HCT116 (cell line): Measurements from ENCODE around the gene FAIM2.

ENCODE experiments used
- EZH2 ChIP-seq: fragments of 200-600 bp; sonication (generic); IDR thresholded peaks from 2 replicates; pipeline ENCODE4 v1.6.1; 2017; ENCODE audit warnings: antibody characterized with exemption, mixed run types
- EZH2phosphoT487 ChIP-seq: fragments of 200-600 bp; IDR thresholded peaks from 2 replicates; pipeline ENCODE4 v1.6.1; 2018; ENCODE audit warnings: antibody characterized with exemption, borderline replicate concordance
- MAX ChIP-seq: IDR thresholded peaks from 2 replicates; pipeline ENCODE4 v1.6.1; 2012
- SIN3A ChIP-seq: IDR thresholded peaks from 2 replicates; pipeline ENCODE4 v1.6.1; 2012; ENCODE audit warnings: low read depth
- YY1 ChIP-seq: IDR thresholded peaks from 2 replicates; pipeline ENCODE4 v1.6.1; 2011; ENCODE audit warnings: low read length, low read depth, moderate library complexity, mild to moderate bottlenecking; ENCODE audit not compliant: insufficient replicate concordance; ENCODE audit errors: extremely low read depth
- TF ChIP-seq, protein P1 (sequence below), 3 experiments: fragments of 200-600 bp in 1 of 3; sonication (generic) in 1 of 3; IDR thresholded peaks in 2 of 3; conservative IDR thresholded peaks in 1 of 3; 2 replicates each; pipeline ENCODE4 v1.5.1; 2012 to 2017; ENCODE audit warnings: low read depth in 2 of 3, low read length in 2 of 3, antibody characterized with exemption in 1 of 3, borderline replicate concordance in 1 of 3, control low read depth in 1 of 3, mild to moderate bottlenecking in 1 of 3, mixed read lengths in 1 of 3, mixed run types in 1 of 3, moderate library complexity in 1 of 3; ENCODE audit not compliant: insufficient read depth in 1 of 3

GRCh38 chr12:49894751-49895148 is 8.9 kb downstream of the FAIM2 start:
- TF ChIP-seq, protein P1, sequence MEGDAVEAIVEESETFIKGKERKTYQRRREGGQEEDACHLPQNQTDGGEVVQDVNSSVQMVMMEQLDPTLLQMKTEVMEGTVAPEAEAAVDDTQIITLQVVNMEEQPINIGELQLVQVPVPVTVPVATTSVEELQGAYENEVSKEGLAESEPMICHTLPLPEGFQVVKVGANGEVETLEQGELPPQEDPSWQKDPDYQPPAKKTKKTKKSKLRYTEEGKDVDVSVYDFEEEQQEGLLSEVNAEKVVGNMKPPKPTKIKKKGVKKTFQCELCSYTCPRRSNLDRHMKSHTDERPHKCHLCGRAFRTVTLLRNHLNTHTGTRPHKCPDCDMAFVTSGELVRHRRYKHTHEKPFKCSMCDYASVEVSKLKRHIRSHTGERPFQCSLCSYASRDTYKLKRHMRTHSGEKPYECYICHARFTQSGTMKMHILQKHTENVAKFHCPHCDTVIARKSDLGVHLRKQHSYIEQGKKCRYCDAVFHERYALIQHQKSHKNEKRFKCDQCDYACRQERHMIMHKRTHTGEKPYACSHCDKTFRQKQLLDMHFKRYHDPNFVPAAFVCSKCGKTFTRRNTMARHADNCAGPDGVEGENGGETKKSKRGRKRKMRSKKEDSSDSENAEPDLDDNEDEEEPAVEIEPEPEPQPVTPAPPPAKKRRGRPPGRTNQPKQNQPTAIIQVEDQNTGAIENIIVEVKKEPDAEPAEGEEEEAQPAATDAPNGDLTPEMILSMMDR (IDR thresholded peaks at IDR 0.05 in 2 of 3, conservative IDR thresholded peaks at IDR 0.05 in 1 of 3; ENCODE audit: borderline replicate concordance in 1 of 3, insufficient read depth in 1 of 3, low read depth in 2 of 3, low read length in 2 of 3): no peak
- TF ChIP-seq EZH2phosphoT487 (no peak), SIN3A (no peak), EZH2 (no peak), MAX (no peak), YY1 (no peak)
